Dendritic cell treated with granulocyte-macrophage colony-stimulating factor and Interleukin-4, amounts not matched to agents 40 ng/mL and 50 ng/mL, for 4 days (primary cell): ENCODE measurements around the gene CCDC40.
A peak's percentile ranks its signal among the peaks of the same experiment; 100 is the strongest.

Experiments used
- H3K27ac Mint-ChIP-seq: one replicate; pipeline ENCODE4 v1.8.0; 2022; ENCODE audit warnings: mild to moderate bottlenecking, mixed read lengths
- H3K27me3 Mint-ChIP-seq: one replicate; pipeline ENCODE4 v1.8.0; 2022; ENCODE audit warnings: mild to moderate bottlenecking, mixed read lengths
- H3K36me3 Mint-ChIP-seq: one replicate; pipeline ENCODE4 v1.8.0; 2022; ENCODE audit warnings: low read depth, mixed read lengths
- H3K4me1 Mint-ChIP-seq: one replicate; pipeline ENCODE4 v1.8.0; 2022; ENCODE audit warnings: low read depth, mixed read lengths
- H3K4me3 Mint-ChIP-seq: one replicate; pipeline ENCODE4 v1.8.0; 2022; ENCODE audit warnings: mild to moderate bottlenecking, moderate library complexity, mixed read lengths
- H3K9me3 Mint-ChIP-seq: one replicate; pipeline ENCODE4 v1.8.0; 2022; ENCODE audit warnings: mixed read lengths
- intact Hi-C: fragments of 100-400 bp; cut with micrococcal nuclease; formaldehyde crosslinking; loops from one replicate; pipeline ENCODE4 v1.15.0; 2022

CCDC40 gene

GRCh38 chr17:80035937-80036714 lies at the start of gene CCDC40:
CCDC40 (plus strand) TSS chr17:80036642; CDS start chr17:80036663, 21 bp downstream.
- peak within 1 kb of the TSS; percentile 90 for H3K27ac Mint-ChIP-seq
- H3K4me3 Mint-ChIP-seq: peak within 1 kb of the TSS; percentile 90
- no peaks in the 10 kb centered on the region for H3K9me3 Mint-ChIP-seq
- peaks cover 13% of the 10 kb centered on the region for H3K36me3 Mint-ChIP-seq
- peaks cover 58% of the 10 kb centered on the region for H3K27me3 Mint-ChIP-seq
- H3K4me1 Mint-ChIP-seq: peaks cover 28% of the 10 kb centered on the region
- intact Hi-C loops: no loop called here

- Mint-ChIP-seq H3K4me3 (no peak overlapping the region), H3K27ac (no peak overlapping the region), H3K36me3 (no peaks in the 10 kb centered on the region), H3K4me1 (peaks cover 15% of the 10 kb centered on the region), H3K27me3 (peaks cover 34% of the 10 kb centered on the region), H3K9me3 (no peaks in the 10 kb centered on the region)
- intact Hi-C loops: no loop called here
These were observed 49.1 kb upstream of the CCDC40 start for GRCh38 chr17:79987187-79987934.

- Mint-ChIP-seq H3K9me3 (no peaks in the 10 kb centered on the region), H3K4me1 (peaks cover 19% of the 10 kb centered on the region), H3K27ac (no peak overlapping the region), H3K27me3 (peaks cover 39% of the 10 kb centered on the region), H3K4me3 (no peak overlapping the region), H3K36me3 (no peaks in the 10 kb centered on the region)
- intact Hi-C loops: no loop called here
These were observed 48.6 kb upstream of the CCDC40 start for GRCh38 chr17:79987935-79988184.

- Mint-ChIP-seq H3K27ac (no peak overlapping the region), H3K36me3 (no peaks in the 10 kb centered on the region), H3K4me1 (peaks cover 19% of the 10 kb centered on the region), H3K4me3 (no peak overlapping the region), H3K9me3 (no peaks in the 10 kb centered on the region), H3K27me3 (peaks cover 40% of the 10 kb centered on the region)
- intact Hi-C loops: no loop called here
These were observed 48.1 kb upstream of the CCDC40 start for GRCh38 chr17:79988185-79988971.

GRCh38 chr17:79989106-79989835 lies 47.2 kb upstream of the CCDC40 start:
- no peaks in the 10 kb centered on the region for H3K36me3 Mint-ChIP-seq
- no peak overlapping the region for H3K4me3 Mint-ChIP-seq
- peaks cover 40% of the 10 kb centered on the region for H3K27me3 Mint-ChIP-seq
- H3K9me3 Mint-ChIP-seq: no peaks in the 10 kb centered on the region
- no peak overlapping the region for H3K27ac Mint-ChIP-seq
- intact Hi-C loops: no loop called here
- peaks cover 24% of the 10 kb centered on the region for H3K4me1 Mint-ChIP-seq

GRCh38 chr17:79990051-79990592 lies 46.3 kb upstream of the CCDC40 start:
- Mint-ChIP-seq H3K4me3 (no peak overlapping the region), H3K36me3 (no peaks in the 10 kb centered on the region), H3K9me3 (no peaks in the 10 kb centered on the region), H3K27me3 (peaks cover 38% of the 10 kb centered on the region), H3K27ac (no peak overlapping the region), H3K4me1 (peaks cover 25% of the 10 kb centered on the region)
- intact Hi-C loops: loop anchor here (5.0 kb wide), 1 partner anchor 198 kb away; no protein-coding TSS in a partner anchor

- Mint-ChIP-seq H3K27ac (no peak overlapping the region), H3K36me3 (no peaks in the 10 kb centered on the region), H3K4me1 (peaks cover 25% of the 10 kb centered on the region), H3K9me3 (no peaks in the 10 kb centered on the region), H3K4me3 (no peak overlapping the region), H3K27me3 (peaks cover 36% of the 10 kb centered on the region)
- intact Hi-C loops: loop anchor here (5.0 kb wide), 1 partner anchor 198 kb away; no protein-coding TSS in a partner anchor
These were observed 45.7 kb upstream of the CCDC40 start for GRCh38 chr17:79990704-79991103.

- Mint-ChIP-seq H3K4me1 (peaks cover 25% of the 10 kb centered on the region), H3K36me3 (no peaks in the 10 kb centered on the region), H3K27ac (no peak overlapping the region), H3K9me3 (no peaks in the 10 kb centered on the region), H3K4me3 (no peak overlapping the region), H3K27me3 (peaks cover 36% of the 10 kb centered on the region)
- intact Hi-C loops: loop anchor here (5.0 kb wide), 1 partner anchor 199 kb away; no protein-coding TSS in a partner anchor
These were observed 45.1 kb upstream of the CCDC40 start for GRCh38 chr17:79991140-79991923.

GRCh38 chr17:79991924-79992648 lies 44.4 kb upstream of the CCDC40 start:
- Mint-ChIP-seq H3K27me3 (peaks cover 36% of the 10 kb centered on the region), H3K4me3 (no peak overlapping the region), H3K9me3 (no peaks in the 10 kb centered on the region), H3K36me3 (no peaks in the 10 kb centered on the region), H3K27ac (peak overlapping the region; percentile 7), H3K4me1 (peaks cover 30% of the 10 kb centered on the region)
- intact Hi-C loops: loop anchor here (2.0 to 5.0 kb wide), 2 partner anchors 200 to 245 kb away; no protein-coding TSS in a partner anchor

- Mint-ChIP-seq H3K4me3 (peak overlapping the region; percentile 21), H3K27me3 (peaks cover 34% of the 10 kb centered on the region), H3K9me3 (no peaks in the 10 kb centered on the region), H3K4me1 (peaks cover 37% of the 10 kb centered on the region), H3K27ac (peak overlapping the region; percentile 66), H3K36me3 (no peaks in the 10 kb centered on the region)
- intact Hi-C loops: loop anchor here (2.0 to 5.0 kb wide), 2 partner anchors 201 to 246 kb away; no protein-coding TSS in a partner anchor
These were observed 43.6 kb upstream of the CCDC40 start for GRCh38 chr17:79992649-79993389.

- peaks cover 43% of the 10 kb centered on the region for H3K4me1 Mint-ChIP-seq
- H3K36me3 Mint-ChIP-seq: no peaks in the 10 kb centered on the region
- no peaks in the 10 kb centered on the region for H3K9me3 Mint-ChIP-seq
- peak overlapping the region; percentile 17 for H3K4me3 Mint-ChIP-seq
- intact Hi-C loops: loop anchor here (2.0 to 5.0 kb wide), 2 partner anchors 201 to 247 kb away; no protein-coding TSS in a partner anchor
- peaks cover 28% of the 10 kb centered on the region for H3K27me3 Mint-ChIP-seq
- H3K27ac Mint-ChIP-seq: peak overlapping the region; percentile 66
These were observed 42.8 kb upstream of the CCDC40 start for GRCh38 chr17:79993390-79994227.
